Nephron (organoid): ENCODE results near the gene UBL7.

ENCODE experiments used
- H3K27ac Mint-ChIP-seq, 3 experiments: 2 replicates each; pipeline ENCODE4 v1.8.0; 2020; ENCODE audit warnings: mixed read lengths in 3 of 3, mild to moderate bottlenecking in 2 of 3, moderate library complexity in 1 of 3
- H3K27me3 Mint-ChIP-seq: 2 replicates; pipeline ENCODE4 v1.8.0; 2021; ENCODE audit warnings: low read depth, mild to moderate bottlenecking, moderate library complexity, mixed read lengths
- H3K36me3 Mint-ChIP-seq: 2 replicates; pipeline ENCODE4 v1.8.0; 2020; ENCODE audit warnings: low read depth, mixed read lengths
- H3K4me1 Mint-ChIP-seq: 2 replicates; pipeline ENCODE4 v1.8.0; 2020; ENCODE audit warnings: mixed read lengths
- H3K4me3 Mint-ChIP-seq, 3 experiments: 2 replicates each; pipeline ENCODE4 v1.8.0; 2020; ENCODE audit warnings: mild to moderate bottlenecking in 3 of 3, mixed read lengths in 3 of 3, moderate library complexity in 2 of 3
- H3K9me3 Mint-ChIP-seq: 2 replicates; pipeline ENCODE4 v1.8.0; 2020; ENCODE audit warnings: mixed read lengths
- TF ChIP-seq, protein P1 (sequence below), 3 experiments: fragments of 200-600 bp; sonication (generic); IDR thresholded peaks; one replicate each; pipeline ENCODE4 v1.5.0; 2021; ENCODE audit warnings: antibody characterized with exemption in 3 of 3; ENCODE audit not compliant: unreplicated experiment in 3 of 3

Gene UBL7

DNA sequence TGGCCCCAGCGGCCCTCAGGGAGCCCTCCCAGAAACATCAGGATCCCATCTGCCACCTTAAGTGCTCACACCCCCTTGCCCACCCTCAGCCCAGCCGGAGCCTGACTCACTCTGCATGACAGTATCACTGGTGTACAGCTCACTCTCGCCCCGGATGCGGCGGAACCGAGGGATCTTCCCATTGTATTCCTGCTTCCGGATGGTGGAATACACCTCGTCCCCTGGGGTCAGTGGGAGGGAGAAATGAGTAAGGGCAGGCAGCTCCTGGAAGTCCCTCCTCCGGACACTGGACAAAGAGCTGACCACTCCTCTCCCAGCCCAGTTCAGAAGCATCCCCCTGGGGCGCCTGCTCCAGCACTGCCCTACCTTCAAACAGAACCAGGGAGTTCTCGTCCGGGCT is 43.7 kb downstream of the UBL7 start:
- Mint-ChIP-seq H3K27ac (no peak overlapping the region), H3K4me1 (peaks cover 43% of the 10 kb centered on the region), H3K36me3 (peaks cover 14% of the 10 kb centered on the region), H3K4me3 (no peak overlapping the region), H3K9me3 (no peaks in the 10 kb centered on the region), H3K27me3 (peaks cover 8% of the 10 kb centered on the region)
- TF ChIP-seq, protein P1, sequence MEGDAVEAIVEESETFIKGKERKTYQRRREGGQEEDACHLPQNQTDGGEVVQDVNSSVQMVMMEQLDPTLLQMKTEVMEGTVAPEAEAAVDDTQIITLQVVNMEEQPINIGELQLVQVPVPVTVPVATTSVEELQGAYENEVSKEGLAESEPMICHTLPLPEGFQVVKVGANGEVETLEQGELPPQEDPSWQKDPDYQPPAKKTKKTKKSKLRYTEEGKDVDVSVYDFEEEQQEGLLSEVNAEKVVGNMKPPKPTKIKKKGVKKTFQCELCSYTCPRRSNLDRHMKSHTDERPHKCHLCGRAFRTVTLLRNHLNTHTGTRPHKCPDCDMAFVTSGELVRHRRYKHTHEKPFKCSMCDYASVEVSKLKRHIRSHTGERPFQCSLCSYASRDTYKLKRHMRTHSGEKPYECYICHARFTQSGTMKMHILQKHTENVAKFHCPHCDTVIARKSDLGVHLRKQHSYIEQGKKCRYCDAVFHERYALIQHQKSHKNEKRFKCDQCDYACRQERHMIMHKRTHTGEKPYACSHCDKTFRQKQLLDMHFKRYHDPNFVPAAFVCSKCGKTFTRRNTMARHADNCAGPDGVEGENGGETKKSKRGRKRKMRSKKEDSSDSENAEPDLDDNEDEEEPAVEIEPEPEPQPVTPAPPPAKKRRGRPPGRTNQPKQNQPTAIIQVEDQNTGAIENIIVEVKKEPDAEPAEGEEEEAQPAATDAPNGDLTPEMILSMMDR (IDR thresholded peaks at IDR 0.05; ENCODE audit: unreplicated experiment in 3 of 3): no peak

DNA sequence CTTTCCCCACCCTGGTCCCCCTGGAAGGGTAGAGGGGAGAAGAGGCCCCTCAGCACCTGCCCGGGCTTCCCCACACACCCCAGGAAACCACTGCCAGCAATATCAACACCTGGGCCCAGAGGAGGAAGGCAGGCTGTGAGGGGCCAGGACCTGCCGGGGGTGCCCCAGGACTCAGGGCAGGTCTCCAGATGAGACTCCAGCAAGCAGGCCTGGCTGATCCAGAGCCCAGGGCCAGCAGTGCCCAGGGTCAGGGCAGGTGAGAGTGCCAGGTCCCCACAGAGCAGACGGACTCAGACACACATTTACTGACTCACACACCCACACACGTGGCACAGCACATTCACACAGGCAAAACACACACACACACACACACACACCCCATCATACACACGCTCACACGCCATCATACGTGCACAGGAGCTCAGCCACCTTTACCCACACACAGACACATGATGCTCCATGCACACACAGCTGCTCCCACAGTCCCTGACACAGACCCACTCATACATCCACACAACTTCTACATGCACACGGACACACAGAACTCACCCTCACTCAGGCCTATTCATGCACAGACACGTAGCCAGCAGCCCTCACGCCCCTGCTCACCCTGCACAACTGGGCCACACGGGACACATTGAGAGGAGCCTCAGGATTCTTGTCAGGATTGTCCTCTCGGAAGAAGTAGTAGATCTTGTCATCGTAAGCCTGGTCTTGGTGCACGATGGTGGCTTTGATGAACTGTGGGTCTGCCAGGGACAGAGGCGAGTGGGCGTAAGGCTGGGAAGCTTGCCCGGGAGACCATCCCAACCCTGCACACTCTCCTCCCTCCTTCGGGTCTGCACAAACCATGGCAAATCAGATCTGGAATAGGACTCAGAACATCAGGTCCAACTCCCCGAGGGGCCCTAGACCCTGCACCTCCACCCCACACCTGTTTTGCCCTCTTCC is 44.7 kb downstream of the UBL7 start:
- Mint-ChIP-seq H3K4me1 (peaks cover 37% of the 10 kb centered on the region), H3K36me3 (peaks cover 14% of the 10 kb centered on the region), H3K9me3 (no peaks in the 10 kb centered on the region), H3K27ac (peak overlapping the region in 2 of 3 experiments; percentile 8 to 23), H3K27me3 (peaks cover 8% of the 10 kb centered on the region), H3K4me3 (peak overlapping the region in 1 of 3 experiments; percentile 5)
- TF ChIP-seq, protein P1 (IDR thresholded peaks at IDR 0.05; ENCODE audit: unreplicated experiment in 3 of 3): no peak

DNA sequence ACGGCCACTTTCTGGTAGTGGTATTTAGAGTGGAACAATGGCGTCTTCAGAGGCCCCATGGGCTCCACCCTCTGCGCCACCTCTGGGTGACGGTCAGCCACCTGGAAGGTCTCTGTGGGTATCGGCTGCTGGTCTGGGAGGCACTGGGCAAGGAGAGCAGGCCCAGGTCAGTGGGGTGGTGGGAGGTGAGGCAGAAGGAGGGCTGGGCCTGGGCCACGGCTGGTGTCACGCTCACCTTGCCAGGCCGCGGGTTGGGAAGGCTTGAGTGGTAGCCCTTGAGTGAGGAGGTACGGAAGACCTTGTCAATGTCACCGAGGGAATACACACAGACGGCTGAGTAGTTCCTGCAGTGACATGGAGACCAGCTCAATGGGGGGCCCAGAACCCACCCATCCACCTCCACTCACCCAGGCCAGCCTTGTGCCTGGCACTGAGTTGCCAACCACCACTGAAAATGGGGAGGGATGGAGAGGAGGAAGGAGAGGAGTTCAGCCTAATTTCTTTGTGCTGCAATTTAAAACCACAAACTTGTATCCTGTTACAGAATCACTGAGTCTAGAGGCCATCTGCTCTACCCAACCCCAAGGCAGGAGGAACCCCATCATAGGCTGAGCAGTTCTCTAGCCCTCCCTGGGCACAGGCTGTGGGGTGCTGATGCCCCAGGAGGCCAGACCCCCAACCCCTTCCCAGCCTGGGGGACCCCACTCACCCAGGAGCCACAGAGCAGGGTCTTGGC is 46.2 kb downstream of the UBL7 start:
- peaks cover 14% of the 10 kb centered on the region for H3K36me3 Mint-ChIP-seq

DNA sequence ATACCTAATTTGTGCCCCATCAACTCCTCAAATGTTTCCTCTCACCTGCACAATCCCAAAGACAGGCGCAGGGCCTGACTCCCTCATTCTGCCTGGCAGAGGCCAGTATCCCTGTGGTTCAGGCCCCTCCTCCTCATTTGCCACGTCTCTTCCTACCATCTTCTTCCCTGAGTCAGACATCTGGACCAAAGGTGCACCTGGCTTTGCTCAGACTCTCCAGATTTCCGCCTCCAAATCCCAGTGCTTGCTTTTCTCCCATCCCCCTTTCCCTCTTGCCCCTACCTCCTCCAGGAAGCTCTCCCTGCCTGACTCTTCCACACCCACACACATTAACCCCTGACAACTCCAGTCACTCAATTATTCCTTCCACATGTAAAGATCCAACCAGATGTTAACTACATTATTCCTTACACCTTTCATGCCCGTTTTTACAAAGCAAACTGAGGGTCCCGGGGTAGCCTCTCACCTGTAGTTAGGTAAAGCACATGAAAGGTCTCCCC is 46.8 kb downstream of the UBL7 start:
- no peak overlapping the region for H3K27ac Mint-ChIP-seq
- peaks cover 14% of the 10 kb centered on the region for H3K36me3 Mint-ChIP-seq
- peaks cover 25% of the 10 kb centered on the region for H3K4me1 Mint-ChIP-seq
- TF ChIP-seq, protein P1 (IDR thresholded peaks at IDR 0.05; ENCODE audit: unreplicated experiment in 3 of 3): no peak
- no peaks in the 10 kb centered on the region for H3K9me3 Mint-ChIP-seq
- no peak overlapping the region for H3K4me3 Mint-ChIP-seq
- H3K27me3 Mint-ChIP-seq: peaks cover 3% of the 10 kb centered on the region

More for the DNA sequence above, 46.2 kb downstream of the UBL7 start:
- H3K9me3 Mint-ChIP-seq: no peaks in the 10 kb centered on the region
- H3K27me3 Mint-ChIP-seq: peaks cover 3% of the 10 kb centered on the region
- TF ChIP-seq, protein P1 (IDR thresholded peaks at IDR 0.05; ENCODE audit: unreplicated experiment in 3 of 3): no peak
- H3K4me1 Mint-ChIP-seq: peaks cover 26% of the 10 kb centered on the region
- H3K4me3 Mint-ChIP-seq: no peak overlapping the region
- no peak overlapping the region for H3K27ac Mint-ChIP-seq

DNA sequence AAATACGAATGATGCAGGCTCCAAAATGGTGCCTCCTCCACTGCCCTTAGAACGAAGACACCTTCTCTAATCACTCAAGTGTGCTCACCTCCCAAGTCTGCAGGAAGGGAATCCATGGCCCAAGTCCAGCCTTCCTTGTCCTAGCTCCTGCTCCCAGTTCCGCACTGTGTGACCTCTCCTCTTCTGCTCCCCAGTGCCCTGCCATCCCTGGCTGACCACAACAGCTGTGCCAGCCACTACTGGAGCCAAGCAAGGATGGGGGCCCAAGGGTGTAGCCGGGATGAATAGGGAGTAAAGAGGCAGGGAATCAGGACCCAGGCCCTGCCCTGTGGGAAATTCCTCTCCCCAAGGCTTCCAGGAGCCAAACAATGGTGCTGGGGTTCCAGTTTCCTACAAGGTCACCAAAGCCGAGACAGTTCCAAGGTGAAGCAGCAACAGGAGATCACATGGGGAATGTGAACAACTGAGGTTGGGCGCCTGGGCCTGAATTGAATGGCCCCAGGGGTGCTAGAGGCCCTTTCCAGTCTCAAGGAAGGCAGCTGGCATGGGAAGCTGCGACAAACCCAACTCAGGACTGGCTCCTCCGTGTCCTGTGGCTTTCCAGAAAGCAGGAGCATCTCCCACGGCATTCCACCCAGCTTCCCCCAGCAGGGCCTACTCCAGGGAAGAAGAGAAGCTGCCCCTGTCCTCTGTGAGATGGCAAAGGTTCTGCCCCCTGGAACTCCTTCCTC is 47.4 kb downstream of the UBL7 start:
- no peaks in the 10 kb centered on the region for H3K9me3 Mint-ChIP-seq
- peaks cover 3% of the 10 kb centered on the region for H3K27me3 Mint-ChIP-seq
- TF ChIP-seq, protein P1 (IDR thresholded peaks at IDR 0.05; ENCODE audit: unreplicated experiment in 3 of 3): no peak
- peak overlapping the region; percentile 6 to 46 (median 19) for H3K27ac Mint-ChIP-seq
- no peak overlapping the region for H3K4me3 Mint-ChIP-seq
- peaks cover 14% of the 10 kb centered on the region for H3K36me3 Mint-ChIP-seq
- peaks cover 24% of the 10 kb centered on the region for H3K4me1 Mint-ChIP-seq
